ENCODE data around the gene PAM.

The PAM gene

DNA sequence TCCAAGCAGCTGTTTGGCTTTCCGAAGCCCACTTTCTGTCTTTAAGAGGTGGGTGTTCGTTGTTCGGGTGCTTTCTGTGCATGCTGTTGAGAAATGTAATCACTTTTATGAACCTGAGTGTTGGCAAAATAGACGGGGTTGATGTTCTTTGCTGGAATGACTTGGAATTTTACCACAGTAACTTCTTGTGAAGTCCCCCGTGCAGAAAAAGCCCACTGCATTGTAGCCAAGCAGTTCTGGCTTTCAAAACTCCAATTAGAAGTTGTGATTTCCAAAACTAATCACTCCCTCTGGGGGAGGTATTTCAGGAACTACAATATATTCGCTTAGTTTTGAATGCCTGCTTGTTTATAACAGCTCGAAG is 111.1 kb downstream of the PAM start:
- Mint-ChIP-seq H3K9me3 (no peaks in the 10 kb centered on the region), H3K4me3 (peak overlapping the region; percentile 76), H3K36me3 (peaks cover 14% of the 10 kb centered on the region), H3K4me1 (peaks cover 14% of the 10 kb centered on the region), H3K27me3 (peaks cover 14% of the 10 kb centered on the region), H3K27ac (no peak overlapping the region)

DNA sequence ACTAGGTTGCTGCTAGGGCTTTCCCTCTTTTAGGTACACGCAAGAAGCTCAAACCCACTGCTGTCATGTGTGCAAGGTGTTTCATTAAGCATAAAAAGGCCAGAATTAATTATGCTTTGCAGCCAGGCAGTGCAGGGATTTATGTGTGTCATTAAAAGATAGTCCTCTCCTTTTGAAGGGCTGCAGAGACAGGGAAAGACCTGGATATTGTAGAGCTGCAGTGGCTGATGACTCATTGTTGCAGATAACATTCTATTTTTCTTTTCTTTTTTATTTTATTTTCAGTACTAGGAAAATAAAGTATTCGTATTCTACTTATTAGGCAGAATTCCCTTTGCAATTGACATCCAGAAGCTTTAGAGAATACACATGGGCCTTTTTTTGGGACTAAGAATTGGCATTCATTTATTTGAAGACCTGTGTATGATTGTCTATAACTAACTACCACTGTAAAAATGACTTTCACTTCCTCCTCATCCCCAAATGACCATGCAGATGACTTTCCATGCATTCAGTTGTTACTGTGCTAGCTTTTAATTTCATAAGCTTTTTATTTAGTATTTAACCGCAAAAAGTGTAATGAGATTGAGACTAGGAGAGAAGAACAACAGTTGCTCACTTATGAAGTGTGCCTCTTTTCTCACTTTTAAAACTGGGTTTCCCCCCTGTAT is 113.0 kb downstream of the PAM start:
- Mint-ChIP-seq H3K36me3 (peaks cover 12% of the 10 kb centered on the region), H3K4me3 (no peak overlapping the region), H3K9me3 (no peaks in the 10 kb centered on the region), H3K4me1 (peaks cover 14% of the 10 kb centered on the region), H3K27me3 (peaks cover 12% of the 10 kb centered on the region), H3K27ac (no peak overlapping the region)

DNA sequence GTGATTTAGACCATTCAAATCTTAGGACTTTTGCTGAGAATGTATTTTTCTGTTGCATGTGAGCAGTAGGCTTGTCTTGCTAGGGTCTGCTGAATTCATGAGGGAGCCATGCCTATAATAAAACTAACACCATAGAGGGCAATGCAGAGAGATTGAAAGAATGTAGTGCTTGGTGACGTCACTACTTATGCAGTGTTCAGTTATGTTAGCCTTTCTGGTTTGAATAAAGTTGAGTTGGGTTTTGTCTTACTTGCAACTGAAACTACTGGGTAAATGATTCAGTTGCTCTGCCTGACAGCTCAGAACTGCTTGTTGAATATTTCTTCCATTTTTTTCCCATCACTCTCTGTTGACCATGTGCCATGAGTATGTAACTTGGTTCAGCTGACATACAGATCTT is 114.1 kb downstream of the PAM start:
- no peak overlapping the region for H3K27ac Mint-ChIP-seq
- no peaks in the 10 kb centered on the region for H3K9me3 Mint-ChIP-seq
- peaks cover 14% of the 10 kb centered on the region for H3K4me1 Mint-ChIP-seq
- no peak overlapping the region for H3K4me3 Mint-ChIP-seq
- H3K27me3 Mint-ChIP-seq: peaks cover 12% of the 10 kb centered on the region
- peaks cover 14% of the 10 kb centered on the region for H3K36me3 Mint-ChIP-seq

DNA sequence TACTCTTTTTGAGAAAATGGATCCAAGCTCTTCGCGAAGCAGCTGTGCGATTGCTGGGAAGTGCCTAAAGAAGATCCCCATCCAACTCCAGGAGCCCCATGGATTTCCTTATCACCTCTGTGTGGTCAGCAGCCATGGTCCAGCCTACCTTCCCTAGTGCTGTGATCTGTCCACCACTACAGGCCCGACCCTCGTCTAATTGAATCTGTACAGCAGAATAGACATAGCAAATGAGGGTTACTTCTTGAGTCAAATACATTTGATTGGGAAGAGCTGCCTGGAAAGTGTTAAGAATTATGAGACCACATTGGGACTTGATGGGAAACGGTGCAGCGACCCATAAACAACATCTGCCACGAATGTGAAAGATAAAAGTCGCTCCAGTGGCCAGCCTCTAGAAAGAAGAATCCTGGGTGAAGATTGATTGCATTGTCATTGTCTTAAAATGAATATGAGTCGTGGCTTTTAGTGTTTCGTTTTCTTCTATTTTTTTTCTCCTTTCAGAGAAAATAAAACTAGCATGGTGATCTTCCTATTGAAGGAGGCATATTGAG is 118.4 kb downstream of the PAM start:
- Mint-ChIP-seq H3K27me3 (peaks cover 2% of the 10 kb centered on the region), H3K36me3 (peaks cover 16% of the 10 kb centered on the region), H3K27ac (no peak overlapping the region), H3K4me1 (no peaks in the 10 kb centered on the region), H3K4me3 (no peak overlapping the region), H3K9me3 (no peaks in the 10 kb centered on the region)

DNA sequence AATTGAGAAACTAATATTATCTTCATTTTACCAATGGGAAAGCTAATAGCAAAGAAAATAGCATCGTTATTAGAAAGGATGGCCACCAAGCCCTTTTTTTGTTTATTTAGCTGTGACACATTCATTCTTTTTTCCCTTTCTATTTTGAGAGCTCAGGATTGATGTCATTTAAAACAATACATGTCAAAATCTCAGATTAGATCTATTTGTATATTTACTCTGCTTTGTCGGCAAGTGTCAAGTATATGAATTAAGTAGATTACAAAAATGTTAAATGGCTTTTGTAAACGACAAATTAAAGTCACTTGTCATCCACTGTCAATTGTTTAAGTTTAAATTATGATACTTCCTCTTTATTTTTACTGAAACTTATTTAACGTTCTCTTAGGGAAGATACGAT is 118.9 kb downstream of the PAM start:
- Mint-ChIP-seq H3K4me1 (no peaks in the 10 kb centered on the region), H3K27me3 (peaks cover 2% of the 10 kb centered on the region), H3K27ac (no peak overlapping the region), H3K4me3 (no peak overlapping the region), H3K9me3 (no peaks in the 10 kb centered on the region), H3K36me3 (peaks cover 15% of the 10 kb centered on the region)

DNA sequence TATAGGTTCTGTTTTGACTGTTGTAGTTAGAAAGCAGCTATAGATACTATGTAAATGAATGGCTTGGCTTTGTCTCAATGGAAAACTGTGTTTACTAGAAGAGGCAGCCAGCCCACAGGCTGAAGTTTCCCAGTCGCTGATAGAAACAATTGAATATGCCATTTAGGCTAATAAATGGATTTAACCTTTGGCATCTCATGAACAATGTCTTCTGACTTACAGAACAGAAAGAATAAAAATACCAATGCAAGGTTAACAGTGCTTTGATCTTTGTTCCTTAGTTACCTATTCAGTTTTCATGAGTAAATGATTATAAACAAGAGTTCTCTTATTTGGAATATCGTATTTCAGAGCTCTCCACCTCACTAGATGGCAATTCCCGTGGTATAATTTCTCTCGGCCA is 120.6 kb downstream of the PAM start:
- no peak overlapping the region for H3K4me3 Mint-ChIP-seq
- no peak overlapping the region for H3K27ac Mint-ChIP-seq
- H3K9me3 Mint-ChIP-seq: no peaks in the 10 kb centered on the region
- H3K27me3 Mint-ChIP-seq: no peaks in the 10 kb centered on the region
- peaks cover 12% of the 10 kb centered on the region for H3K36me3 Mint-ChIP-seq
- no peaks in the 10 kb centered on the region for H3K4me1 Mint-ChIP-seq

DNA sequence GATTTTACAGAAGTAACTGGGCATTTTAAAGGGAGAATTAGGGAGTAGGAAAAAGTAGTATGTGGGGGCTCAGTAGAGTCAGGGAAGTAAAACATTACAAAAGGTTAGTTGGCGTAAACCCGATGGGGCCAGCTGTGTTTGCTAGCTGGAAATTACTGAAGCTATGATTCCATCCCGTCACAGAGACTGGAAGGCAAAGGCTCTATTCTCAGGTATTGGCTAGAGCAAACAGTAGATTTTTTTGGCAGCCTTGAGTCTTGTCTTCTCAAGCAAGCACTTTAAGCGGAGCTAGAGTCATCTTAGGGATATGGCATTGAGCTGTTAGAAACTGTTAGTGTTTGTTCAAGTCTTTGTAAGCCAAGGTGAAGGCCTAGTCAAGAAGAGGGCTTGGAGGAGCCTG is 121.5 kb downstream of the PAM start:
- no peaks in the 10 kb centered on the region for H3K27me3 Mint-ChIP-seq
- H3K36me3 Mint-ChIP-seq: peaks cover 12% of the 10 kb centered on the region
- H3K27ac Mint-ChIP-seq: no peak overlapping the region
- no peaks in the 10 kb centered on the region for H3K9me3 Mint-ChIP-seq
- H3K4me1 Mint-ChIP-seq: no peaks in the 10 kb centered on the region
- H3K4me3 Mint-ChIP-seq: no peak overlapping the region

DNA sequence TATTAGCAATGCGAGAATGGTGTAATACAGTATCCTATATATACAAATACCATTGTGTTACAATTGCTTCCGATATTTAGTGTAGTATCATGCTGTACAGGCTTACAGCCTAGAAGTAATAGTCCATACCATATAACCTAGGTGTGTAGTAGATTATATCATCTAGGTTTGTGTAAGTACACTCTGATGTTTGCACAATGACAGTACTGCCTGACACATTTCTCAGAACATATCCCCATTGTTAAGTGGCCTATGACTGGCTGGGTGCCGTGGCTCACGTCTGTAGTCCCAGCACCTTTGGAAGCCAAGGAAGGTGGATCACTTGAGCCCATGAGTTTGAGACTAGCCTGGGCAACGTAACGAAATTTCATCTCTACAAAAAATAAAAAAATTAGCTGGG is 124.6 kb downstream of the PAM start:
- H3K27ac Mint-ChIP-seq: no peak overlapping the region
- H3K9me3 Mint-ChIP-seq: no peaks in the 10 kb centered on the region
- H3K4me3 Mint-ChIP-seq: no peak overlapping the region
- H3K27me3 Mint-ChIP-seq: no peaks in the 10 kb centered on the region
- peaks cover 12% of the 10 kb centered on the region for H3K36me3 Mint-ChIP-seq
- H3K4me1 Mint-ChIP-seq: no peaks in the 10 kb centered on the region

DNA sequence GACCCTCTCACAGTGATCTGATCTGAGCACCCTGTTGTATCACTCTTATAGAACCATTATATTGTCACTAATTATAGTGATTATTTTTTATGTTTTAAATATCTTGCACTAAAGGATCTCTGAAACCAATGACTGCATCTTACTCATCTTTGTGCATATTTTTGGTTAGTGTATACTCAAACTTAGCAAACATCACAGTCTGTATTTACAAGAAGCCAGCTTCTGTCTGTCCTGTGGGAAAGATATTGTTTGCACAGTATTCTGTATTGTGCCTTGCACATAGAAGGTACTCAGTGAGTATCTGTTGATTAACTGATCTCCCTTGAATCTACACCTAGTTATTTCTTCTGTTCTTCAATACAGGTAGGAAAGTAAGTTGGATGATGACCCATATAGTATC is 131.5 kb downstream of the PAM start:
- Mint-ChIP-seq H3K4me1 (peaks cover 4% of the 10 kb centered on the region), H3K27me3 (no peaks in the 10 kb centered on the region), H3K36me3 (peaks cover 8% of the 10 kb centered on the region), H3K27ac (no peak overlapping the region), H3K4me3 (no peak overlapping the region), H3K9me3 (no peaks in the 10 kb centered on the region)

DNA sequence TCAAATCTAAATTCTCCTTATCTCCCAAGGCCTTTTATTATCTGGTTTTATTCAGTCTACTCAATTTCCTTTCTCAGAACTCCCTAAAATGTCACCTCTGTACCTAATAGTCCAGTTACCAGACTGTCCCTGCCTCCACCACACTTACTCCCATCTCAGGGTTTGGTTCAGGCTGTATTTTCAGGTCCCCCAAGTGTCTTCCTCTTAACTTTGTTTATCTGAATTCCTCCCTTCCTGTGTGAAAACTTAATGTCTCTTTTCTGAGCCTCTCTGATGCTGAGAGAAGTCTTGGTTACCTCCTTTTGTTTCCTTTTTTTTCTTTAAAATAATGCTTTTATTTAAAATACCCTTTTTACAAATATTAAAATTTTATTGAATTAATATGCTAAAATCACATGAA is 133.4 kb downstream of the PAM start:
- no peak overlapping the region for H3K27ac Mint-ChIP-seq
- H3K27me3 Mint-ChIP-seq: no peaks in the 10 kb centered on the region
- peaks cover 4% of the 10 kb centered on the region for H3K4me1 Mint-ChIP-seq
- H3K4me3 Mint-ChIP-seq: no peak overlapping the region
- H3K9me3 Mint-ChIP-seq: no peaks in the 10 kb centered on the region
- H3K36me3 Mint-ChIP-seq: peaks cover 6% of the 10 kb centered on the region

DNA sequence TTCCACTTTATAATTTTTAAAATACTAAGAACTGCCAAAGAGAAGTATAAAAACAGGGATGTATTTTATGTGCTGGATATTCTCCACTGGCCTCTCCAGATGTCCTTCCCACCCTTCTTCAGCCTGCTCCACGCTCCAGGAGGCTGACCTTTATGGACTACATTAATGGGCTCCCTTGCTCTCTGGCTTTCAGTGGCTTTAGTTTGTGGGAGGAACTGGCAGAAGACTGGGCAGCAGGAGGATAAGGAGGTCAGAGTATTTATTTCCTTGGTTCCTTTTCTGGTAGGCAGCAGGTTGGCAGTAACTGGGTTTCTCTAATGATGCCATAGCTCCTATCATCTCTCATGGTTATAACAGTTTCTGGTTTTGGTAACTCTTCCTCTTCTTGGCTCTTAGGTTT is 133.9 kb downstream of the PAM start:
- Mint-ChIP-seq H3K27ac (no peak overlapping the region), H3K9me3 (no peaks in the 10 kb centered on the region), H3K4me3 (no peak overlapping the region), H3K4me1 (peaks cover 4% of the 10 kb centered on the region), H3K27me3 (no peaks in the 10 kb centered on the region), H3K36me3 (peaks cover 6% of the 10 kb centered on the region)

DNA sequence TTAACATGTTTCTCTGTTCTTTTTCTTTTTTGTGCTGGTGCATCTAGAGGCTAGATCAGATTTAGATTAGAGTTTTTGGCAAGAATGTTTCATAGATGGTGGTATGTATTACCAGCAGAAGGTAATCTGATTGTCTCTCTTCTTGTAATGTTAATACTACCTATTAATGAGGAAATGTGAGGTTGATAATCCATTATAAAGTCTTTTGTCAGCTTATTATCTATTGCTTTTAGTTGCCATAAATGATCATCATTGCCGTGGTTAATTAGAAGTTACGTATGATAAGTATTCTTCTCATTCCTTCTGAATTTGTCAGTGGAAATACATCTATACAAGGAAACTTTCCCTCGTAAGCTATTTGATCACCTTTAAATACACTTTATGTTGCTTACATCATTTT is 135.0 kb downstream of the PAM start:
- peaks cover 4% of the 10 kb centered on the region for H3K4me1 Mint-ChIP-seq
- no peaks in the 10 kb centered on the region for H3K9me3 Mint-ChIP-seq
- H3K27ac Mint-ChIP-seq: no peak overlapping the region
- no peaks in the 10 kb centered on the region for H3K27me3 Mint-ChIP-seq
- H3K36me3 Mint-ChIP-seq: peaks cover 12% of the 10 kb centered on the region
- no peak overlapping the region for H3K4me3 Mint-ChIP-seq

DNA sequence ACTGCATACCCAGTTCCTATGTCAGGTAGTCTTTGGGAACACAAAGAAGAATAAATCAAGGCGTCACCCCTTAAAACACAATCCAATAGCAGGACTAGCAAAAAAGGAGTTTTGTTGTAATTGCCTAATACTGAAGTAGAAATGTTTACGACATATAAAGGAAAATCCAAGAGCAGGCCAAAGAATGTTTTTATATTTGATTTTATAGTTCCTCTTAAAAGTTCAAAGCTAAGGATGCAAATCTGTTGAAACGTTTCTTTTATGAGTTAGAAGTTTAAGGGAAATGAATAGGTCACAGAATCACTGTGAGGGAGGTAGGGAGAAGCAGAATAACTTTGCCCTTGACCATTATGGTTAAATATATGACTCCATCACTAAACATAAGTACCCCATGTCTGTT is 136.1 kb downstream of the PAM start:
- Mint-ChIP-seq H3K27ac (no peak overlapping the region), H3K4me3 (no peak overlapping the region), H3K9me3 (no peaks in the 10 kb centered on the region), H3K27me3 (no peaks in the 10 kb centered on the region), H3K4me1 (peaks cover 4% of the 10 kb centered on the region), H3K36me3 (peaks cover 15% of the 10 kb centered on the region)

DNA sequence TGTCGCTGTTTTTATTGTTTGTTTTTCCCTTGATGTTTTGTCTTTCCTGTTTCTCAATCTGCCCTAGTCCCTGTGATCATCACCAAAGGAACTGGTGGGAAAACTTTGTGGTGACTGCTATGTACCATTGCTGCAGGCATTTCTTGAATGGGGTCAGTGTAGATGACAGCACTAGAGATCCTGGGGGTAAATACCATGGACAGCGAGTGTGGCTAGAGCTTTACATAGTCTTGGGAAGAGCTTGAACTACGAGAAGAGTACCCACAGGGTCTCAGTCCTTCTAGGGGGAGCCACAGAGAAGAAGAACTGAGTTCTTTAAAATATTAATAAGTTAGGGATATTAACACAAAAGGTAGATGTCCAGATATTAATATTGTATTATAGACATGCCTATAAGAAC is 138.8 kb downstream of the PAM start:
- Mint-ChIP-seq H3K36me3 (peaks cover 12% of the 10 kb centered on the region), H3K4me1 (no peaks in the 10 kb centered on the region)

DNA sequence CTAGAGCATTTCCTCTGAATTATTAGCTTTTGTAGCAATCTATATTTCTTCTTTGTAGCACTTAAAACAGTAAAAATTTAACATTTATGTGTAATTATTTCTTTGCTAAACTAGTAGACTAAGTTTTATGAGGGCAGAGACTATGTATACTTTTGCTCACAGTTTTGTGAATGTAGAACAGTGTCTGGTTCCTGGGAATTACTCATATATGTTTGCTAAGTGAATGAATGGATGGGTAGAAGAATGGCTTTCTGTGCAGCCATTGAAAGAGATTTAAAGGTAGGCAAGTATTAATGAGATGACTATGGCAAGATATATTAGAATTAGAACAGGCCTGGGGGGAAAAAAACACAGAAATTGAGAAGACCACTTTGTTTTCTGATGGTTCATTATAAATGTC is 140.1 kb downstream of the PAM start:
- H3K4me3 Mint-ChIP-seq: no peak overlapping the region
- peaks cover 12% of the 10 kb centered on the region for H3K36me3 Mint-ChIP-seq
- H3K9me3 Mint-ChIP-seq: no peaks in the 10 kb centered on the region
- no peaks in the 10 kb centered on the region for H3K27me3 Mint-ChIP-seq
- no peaks in the 10 kb centered on the region for H3K4me1 Mint-ChIP-seq
- H3K27ac Mint-ChIP-seq: no peak overlapping the region

More for the DNA sequence above, 138.8 kb downstream of the PAM start:
- Mint-ChIP-seq H3K27me3 (no peaks in the 10 kb centered on the region), H3K27ac (no peak overlapping the region), H3K4me3 (no peak overlapping the region), H3K9me3 (no peaks in the 10 kb centered on the region)

DNA sequence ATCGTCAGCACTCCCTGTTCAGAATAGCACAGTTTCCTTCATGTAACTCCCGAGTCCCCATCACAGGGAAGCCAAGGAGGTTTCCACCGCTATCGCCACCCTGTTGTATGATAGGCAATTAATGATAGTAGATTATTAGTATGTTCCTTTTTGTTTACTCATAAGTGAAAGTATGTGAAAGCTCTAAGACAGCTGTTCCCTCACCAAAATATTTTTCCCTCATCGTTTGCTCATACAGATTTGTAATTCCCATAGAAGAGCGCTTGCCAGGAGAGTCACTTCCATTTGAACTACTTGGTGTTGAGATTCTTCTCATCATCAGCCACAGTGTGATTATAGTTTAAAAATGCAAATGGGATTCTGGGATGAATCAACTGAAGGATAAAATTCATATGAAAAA is 140.9 kb downstream of the PAM start:
- Mint-ChIP-seq H3K27me3 (no peaks in the 10 kb centered on the region), H3K27ac (no peak overlapping the region), H3K9me3 (no peaks in the 10 kb centered on the region), H3K36me3 (peaks cover 12% of the 10 kb centered on the region), H3K4me1 (no peaks in the 10 kb centered on the region), H3K4me3 (no peak overlapping the region)
